RCC 7860 (cell line): Measurements from ENCODE around the gene NUTM2F.
"Not testable (repeated sequence)": the region's sequence is repeated elsewhere in the genome, so short reads cannot be mapped to it uniquely, and the experiment has no call there.

Source experiments
- DNase-seq: peaks from one replicate; pipeline ENCODE4 v3.0.0-alpha.2; 2015; ENCODE audit warnings: low spot score
- FAIRE-seq: peaks from 2 replicates; lab custom pipeline; 2012; peaks lifted over from hg19 to GRCh38; lab: Jason Lieb, UNC

The NUTM2F gene, protein sequence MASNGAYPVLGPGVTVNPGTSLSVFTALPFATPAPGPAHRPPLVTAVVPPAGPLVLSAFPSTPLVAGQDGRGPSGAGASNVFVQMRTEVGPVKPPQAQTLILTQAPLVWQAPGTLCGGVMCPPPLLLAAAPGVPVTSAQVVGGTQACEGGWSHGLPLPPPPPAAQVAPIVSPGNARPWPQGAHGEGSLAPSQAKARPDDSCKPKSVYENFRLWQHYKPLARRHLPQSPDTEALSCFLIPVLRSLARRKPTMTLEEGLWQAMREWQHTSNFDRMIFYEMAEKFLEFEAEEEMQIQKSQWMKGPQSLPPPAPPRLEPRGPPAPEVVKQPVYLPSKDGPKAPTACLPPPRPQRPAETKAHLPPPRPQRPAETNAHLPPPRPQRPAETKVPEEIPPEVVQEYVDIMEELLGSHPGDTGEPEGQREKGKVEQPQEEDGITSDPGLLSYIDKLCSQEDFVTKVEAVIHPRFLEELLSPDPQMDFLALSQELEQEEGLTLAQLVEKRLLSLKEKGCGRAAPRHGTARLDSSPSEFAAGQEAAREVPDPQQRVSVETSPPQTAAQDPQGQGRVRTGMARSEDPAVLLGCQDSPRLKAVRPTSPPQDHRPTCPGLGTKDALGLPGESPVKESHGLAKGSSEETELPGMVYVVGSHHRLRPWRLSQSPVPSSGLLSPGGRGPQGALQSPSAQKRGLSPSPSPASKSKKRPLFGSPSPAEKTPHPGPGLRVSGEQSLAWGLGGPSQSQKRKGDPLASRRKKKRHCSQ

DNA sequence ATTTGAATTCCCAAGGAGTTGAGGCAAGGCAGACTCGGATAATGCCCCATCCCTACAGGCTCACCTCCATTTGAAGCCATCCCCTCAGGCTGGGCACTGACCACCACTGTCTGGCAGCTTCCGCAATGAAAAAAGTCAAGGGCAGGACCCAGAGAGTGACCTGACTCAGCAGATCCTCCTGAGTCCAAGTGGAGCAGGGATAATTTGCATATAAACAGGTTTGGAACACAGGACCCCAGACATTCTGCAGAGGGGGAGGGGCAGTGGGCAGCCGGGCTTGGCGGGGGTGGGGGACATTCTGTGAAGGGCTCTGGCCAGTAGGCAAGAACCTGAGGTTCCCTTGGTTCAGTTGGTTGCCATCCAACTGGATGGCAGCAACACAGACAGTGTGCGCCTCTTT, at the start of gene NUTM2F:
Gene NUTM2F, minus strand, starts transcription at position 101 of the 400 bp plus-strand sequence. Its CDS starts 21 bp downstream, at position 80.
- not testable (repeated sequence) for FAIRE-seq, DNase-seq

DNA sequence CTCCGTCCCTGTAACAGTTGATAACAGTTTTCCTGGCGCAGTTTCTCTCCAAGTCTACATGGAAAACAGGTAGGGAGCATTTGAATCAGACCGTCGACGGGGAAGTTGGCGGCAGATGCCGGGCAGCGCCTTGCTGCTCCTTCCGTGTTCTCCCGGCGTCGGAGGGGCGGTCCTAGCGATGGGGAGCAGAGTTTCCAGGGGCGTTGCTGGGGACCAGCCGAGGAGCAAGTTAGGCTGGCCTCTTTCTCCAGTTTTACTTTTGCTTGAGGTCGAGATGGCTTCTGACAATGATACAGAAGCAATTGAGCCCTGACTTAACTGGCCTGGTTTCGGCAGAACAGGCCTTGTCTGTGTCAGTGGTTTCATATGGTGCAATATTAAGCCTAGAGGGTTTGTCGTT, 46.8 kb upstream of the NUTM2F start:
- DNase-seq: not testable (repeated sequence)

DNA sequence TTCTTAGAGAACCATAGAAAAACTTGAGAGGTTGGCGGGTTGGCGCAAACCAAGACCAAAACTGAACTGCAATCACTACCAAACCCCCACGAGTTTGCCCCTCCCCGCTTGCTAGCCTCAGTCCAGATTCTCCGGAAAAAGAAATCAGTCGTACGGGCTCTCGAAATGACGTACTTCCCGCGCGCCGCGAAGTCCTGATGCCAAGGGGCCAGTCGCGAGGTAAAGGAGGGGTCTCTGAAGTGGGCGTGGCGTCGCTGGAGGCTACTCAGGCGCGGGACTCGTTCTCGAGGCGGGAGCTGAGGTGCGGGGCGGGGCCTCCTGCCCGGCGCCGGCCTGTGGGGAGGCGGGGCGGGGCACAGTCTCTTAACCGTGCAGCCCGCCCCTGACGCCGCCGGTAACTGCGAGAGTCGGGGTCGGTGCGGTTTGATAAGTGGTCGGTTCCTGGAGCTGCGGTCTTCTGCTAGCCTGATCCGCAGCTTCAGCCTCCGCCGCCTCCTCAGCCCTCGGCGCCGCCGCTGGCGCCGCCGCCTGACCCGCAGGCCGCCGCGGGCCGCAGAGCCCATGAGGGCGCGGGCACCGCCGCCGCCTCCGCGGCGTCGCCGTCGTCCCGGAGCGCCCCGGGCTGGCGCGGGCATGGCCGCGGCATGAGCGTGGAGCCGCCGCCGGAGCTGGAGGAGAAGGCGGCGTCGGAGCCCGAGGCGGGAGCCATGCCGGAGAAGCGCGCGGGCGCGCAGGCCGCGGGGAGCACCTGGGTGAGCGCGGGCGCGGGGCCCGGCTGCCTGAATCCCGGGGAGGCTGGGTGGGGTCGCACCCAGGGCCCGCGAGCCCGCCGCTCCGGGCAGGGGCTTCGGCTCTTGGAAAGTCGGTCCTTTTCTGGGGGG, 46.0 kb upstream of the NUTM2F start:
- FAIRE-seq: peak; percentile 90
- DNase-seq: peak; percentile 75

More for the DNA sequence above, 46.8 kb upstream of the NUTM2F start:
- FAIRE-seq: peak; percentile 17

DNA sequence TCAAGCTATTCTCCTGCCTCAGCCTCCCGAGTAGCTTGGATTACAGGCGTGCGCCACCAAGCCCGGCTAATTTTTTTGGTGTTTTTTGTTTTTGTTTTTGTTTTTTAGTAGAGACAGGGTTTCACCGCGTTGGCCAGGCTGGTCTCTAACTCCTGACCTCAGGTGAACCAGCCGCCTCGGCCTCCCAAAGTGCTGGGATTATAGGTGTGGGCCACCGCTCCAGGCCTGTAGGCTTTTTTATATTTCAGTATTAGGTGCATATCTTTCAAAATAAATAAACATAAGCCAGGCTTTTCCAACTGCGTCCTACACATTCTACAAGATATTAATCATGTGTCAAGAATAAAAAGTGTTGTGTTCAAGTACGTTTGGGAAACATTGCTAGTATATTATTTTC, 45.3 kb upstream of the NUTM2F start:
- not testable (repeated sequence) for FAIRE-seq

DNA sequence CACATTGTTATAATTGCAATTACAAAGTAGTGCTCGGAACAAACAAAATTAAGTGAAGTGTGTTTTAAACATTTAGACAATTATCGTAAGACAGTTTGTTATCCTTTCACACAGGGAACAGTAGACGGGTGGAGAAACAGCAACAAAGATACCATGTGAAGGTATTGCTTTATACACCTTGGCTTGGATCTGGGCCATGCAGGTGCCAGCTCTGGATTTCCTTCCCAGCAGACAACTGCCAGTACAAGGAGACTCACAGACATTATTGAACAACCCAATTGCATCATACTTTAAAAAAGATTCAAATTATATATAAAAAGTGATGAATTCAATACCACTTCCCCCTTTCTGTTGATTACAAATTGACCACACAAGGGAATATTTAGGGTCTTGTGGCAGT, 41.8 kb upstream of the NUTM2F start:
- DNase-seq, FAIRE-seq: not testable (repeated sequence)

More for the DNA sequence above, 45.3 kb upstream of the NUTM2F start:
- DNase-seq: not testable (repeated sequence)

DNA sequence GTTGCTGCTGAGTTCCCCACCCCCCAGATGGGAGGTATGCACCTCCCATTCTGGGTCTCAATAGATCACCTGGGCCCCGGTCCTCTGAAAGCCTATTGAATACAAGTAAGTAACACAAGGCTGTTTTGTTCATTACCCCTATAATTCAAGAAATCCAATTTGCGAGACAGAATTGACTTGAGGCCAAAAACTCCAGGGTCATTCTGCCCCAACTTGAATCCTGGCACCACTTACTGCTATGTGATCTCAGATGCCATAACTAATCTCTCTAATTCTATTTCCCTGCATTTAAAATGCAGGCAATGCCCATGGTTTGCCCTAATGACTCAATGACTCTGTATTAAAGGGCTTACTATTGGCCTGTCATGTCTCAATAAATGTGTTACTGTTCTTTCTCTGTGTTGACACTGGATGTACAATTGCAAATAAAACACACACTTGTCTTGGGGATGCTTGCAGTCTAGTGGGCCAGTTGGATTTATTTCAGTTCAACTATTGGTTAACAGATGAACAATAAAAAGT, 35.7 kb upstream of the NUTM2F start:
- not testable (repeated sequence) for FAIRE-seq, DNase-seq

DNA sequence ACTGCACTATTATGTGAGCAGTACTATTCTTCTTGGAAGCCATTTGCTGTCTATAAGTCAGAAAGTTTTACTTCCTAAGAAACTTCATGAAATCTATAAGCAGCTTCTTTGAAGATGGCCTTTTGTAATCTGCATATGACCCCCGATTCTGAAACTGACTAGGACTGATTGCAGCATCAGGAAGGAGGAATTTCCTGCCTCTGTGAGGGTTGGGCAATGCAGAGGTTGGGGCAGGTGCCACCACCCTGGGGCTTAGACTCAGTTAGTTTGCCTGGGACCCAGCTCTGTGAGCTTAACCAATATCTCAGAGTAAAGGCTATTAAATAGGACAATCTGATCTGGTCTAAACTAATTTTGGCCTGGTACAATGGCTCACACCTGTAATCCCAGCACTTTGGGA, 28.7 kb upstream of the NUTM2F start:
- not testable (repeated sequence) for FAIRE-seq

DNA sequence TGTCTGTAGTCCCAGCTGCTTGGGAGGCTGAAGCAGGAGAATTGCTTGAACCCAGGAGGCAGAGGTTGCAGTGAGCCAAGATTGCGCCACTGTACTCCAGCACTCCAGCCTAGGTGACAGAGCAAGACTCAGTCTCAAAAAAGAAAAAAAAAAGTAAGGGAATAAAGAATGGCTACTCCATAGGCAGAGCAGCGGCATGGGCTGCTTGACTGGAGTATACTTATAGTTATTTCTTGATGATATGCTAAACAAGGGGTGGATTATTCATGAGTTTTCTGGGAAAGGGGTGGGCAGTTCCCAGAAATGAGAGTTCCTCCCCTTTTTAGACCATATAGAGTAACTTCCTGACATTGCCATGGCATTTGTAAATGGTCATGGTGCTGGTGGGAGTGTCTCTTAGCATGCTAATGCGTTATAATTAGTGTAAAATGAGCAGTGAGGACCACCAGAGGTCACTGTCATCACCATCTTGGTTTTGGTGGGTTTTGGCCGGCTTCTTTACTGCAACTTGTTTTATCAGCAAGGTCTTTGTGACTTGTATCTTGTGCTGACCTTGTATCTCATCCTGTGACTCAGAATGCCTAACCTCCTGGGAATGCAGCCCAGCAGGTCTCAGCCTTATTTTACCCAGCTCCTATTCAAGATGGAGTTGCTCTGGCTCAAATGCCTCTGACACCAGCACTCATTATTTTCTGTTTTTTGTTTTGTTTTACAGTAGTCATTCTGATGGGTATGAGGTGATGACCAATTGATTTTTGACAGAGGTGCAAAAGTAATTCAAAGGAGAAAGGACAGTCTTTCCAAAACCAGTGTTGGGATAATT, 23.7 kb upstream of the NUTM2F start:
- FAIRE-seq: not testable (repeated sequence)

More for the DNA sequence above, 28.7 kb upstream of the NUTM2F start:
- not testable (repeated sequence) for DNase-seq

DNA sequence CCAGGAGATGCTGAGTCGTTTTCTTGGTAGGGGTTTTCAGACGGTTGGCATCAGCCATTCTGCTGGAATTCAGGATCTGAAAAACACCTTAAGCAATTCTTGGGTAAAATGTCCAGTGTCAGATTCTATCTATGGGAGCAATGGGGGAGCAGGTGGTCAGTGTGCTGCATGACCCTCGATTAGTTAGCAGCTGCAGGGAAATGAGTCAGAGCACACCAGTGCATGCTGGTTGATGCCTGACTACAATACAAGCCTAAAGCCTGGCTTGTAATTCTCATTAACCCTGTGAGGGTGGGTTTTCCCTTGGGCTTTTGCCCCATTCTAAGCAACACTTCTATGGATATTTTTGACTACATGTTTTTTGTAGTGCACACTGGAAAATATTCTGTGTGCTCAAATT, 20.3 kb upstream of the NUTM2F start:
- not testable (repeated sequence) for DNase-seq, FAIRE-seq

More for the DNA sequence above, 23.7 kb upstream of the NUTM2F start:
- not testable (repeated sequence) for DNase-seq

DNA sequence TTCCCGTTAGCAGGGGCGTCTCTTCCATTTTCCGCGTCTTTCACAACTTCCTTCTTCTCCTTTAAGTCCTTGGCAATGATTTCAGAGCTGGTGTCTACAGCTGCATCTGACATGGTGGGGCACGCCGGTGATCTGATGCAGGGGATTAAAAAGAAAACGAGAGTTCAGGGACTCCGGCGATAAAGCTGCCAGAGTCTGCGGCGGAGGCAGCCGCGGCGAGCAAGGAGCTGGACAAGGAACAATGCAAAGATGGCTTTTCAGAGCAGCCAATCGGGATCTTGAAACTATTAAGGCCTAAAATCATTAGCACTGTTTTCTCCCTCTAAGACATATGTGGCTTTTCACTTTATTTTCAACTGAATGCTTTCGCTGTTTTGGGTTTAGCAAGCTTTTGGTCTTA, 19.0 kb upstream of the NUTM2F start:
- not testable (repeated sequence) for FAIRE-seq, DNase-seq

DNA sequence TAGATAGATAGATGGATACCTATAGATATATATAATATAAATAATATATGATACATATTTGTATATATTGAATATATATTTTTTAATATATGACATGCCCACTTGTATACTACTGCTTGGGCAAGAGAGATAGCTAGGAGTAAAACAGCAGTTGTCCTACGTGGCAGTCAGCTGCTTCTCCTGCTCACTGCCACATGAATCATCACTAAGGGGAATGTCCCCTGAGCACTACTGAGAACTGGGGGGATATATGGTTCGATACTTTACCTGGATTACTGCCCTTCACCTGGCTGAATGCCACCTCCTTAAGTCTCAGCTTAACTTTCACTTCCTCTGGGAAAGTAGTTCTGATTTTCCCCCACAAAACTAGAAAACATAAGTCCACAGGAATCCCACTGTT, 13.3 kb upstream of the NUTM2F start:
- DNase-seq, FAIRE-seq: not testable (repeated sequence)

DNA sequence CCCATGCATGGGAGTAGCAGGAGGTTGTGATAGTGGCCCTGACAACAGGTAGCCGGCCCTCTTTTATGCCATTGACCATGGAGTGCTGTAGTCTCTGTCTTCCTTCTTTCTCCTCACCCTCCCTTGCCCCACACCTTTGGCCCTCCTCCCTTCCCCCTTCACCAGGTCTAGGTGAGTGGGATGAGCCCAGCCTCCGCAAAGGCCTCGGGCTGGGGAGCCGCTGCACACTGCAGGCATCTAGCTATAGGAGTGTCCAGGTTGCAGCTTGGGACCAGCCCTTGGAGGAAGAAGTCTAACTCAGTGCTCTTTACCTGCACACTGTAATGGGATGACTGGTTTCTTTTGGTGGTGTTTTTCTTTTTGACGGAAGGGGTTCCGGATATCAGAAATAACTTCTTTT, 12.3 kb upstream of the NUTM2F start:
- DNase-seq, FAIRE-seq: not testable (repeated sequence)

DNA sequence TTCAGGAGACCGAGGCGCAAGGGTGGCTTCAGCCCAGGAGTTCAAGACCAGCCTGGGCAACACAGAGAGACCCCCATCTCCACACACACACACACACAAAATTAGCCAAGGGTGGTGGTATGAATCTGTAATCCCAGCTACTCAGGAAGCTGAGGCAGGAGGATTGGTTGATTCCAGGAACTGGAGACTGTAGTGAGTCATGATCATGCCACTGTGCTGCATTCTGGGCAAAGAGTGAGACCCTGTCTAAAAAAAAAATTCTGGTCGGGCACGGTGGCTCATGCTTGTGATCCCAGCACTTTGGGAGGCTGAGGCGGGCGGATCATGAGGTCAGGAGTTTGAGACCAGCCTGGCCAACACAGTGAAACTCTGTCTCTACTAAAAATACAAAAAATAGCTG, 11.2 kb upstream of the NUTM2F start:
- DNase-seq, FAIRE-seq: not testable (repeated sequence)

DNA sequence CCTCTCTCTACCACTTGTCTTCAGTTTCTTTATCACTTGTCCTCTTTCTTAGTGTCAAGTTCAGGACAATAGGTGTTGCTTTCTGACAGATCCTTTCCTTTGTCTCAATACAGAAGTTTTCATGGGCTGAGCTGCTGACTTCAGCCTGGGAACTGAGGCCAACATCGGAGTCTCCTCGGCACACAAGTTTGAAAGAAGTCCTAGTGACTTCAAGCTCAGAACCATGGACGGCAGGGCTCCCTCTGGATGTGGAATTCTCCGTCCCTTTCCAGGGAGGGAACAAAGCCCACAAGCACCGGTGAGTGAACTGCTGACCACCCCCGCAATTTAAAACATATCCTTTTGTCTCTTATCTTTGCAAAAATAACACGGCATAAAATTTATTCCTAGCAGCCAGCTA, 10.3 kb upstream of the NUTM2F start:
- not testable (repeated sequence) for DNase-seq, FAIRE-seq

DNA sequence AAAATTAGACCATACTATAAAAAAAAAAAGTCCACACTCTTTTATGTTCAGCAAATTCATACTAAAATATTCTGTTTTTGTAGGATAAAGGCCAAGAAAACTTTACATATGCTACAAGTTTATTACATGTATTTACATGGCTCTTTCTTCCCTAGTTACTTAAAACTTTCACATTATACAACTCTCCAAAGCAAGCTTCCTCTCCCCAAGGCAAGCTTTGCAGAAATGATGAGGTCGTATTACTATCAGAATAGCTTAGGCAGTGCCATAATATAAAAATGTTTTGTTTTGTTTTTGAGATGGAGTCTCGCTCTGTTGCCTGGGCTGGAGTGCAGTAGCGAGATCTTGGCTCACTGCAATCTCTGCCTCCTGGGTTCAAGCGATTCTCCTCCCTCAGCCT, 8.0 kb upstream of the NUTM2F start:
- DNase-seq, FAIRE-seq: not testable (repeated sequence)

DNA sequence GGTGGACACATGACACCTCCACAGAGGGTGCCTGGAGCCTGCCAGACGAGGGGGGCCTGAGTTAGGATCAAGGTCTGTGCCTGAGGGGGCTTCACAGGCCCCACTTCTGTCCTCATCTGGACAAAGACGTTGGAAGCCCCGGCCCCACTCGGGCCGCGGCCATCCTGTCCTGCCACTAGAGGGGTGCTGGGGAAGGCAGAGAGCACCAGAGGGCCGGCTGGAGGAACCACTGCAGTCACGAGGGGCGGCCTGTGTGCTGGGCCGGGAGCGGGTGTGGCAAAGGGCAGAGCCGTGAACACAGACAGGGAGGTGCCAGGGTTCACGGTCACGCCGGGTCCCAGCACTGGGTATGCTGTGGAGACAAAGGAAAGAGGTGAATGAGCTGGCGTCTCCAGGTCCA, 2.9 kb downstream of the NUTM2F start:
- DNase-seq, FAIRE-seq: not testable (repeated sequence)

DNA sequence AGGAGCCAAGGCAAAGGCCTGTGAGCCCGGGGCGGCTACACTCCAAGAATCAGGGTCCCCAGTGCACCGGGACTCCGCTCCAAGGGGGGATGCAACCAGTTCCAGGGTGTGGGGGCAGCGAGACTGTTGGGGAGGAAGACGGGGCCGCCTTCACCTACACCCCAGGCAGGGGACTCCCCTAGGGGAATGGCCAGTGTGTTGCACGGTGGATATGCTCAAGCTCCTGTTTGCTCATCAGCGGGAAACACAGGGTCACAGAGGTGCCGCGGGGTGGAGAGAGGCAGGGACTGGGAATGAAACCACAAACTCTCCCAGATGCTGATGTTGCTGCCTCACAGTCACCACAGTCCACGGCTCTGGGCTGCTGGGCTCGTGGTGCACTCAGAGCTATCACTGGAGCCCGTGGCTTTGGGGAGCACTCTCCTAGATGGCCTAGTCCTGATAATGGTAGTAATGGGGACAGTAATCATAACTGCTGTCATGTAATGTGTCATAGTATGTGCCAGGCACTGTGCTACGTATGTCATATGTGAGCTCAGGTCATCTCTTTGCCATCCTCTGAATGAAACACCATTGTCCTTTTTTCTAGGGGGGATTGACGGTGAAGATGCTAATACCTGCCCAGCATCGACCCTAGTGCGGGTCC, 5.2 kb downstream of the NUTM2F start:
- not testable (repeated sequence) for DNase-seq, FAIRE-seq

DNA sequence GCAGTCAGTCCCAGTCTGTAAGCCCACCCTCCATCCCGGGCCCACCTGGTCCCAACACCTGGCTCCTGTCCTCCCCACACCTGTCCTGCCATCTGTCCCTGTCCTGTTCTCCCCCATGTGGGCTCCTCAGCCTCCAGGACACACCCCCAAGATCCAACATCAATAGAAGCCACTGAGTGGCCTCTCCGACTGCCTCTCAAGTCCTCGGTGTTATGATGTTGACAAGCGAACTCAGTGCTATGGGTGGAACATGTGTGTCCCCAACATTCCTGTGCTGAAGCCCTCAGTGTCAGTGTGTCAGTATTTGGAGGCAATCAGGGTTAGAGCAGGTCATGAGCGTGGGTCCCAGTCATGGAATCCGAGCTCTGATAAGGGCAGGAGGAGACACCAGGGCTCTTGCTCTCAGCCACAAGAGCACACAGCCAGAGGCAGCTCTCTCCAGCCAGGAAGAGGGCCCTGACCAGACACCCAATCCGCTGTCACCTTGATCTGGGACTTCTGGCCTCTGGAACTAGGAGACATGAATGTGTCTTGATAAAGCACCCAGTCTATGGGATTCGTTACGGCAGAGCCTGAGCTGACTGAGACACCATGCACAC, 6.0 kb downstream of the NUTM2F start:
- not testable (repeated sequence) for DNase-seq, FAIRE-seq
